ENCODE measurements around the gene SLC25A41. TPM values are rescaled to one million over a fixed set of nuclear protein-coding genes. Genes with fewer than 3 reads are reported as not detected.
A peak's percentile ranks its signal among the peaks of the same experiment; 100 is the strongest.

The SLC25A41 gene
- polyA plus RNA-seq, 4 donors, result 0.34 to 2.7 (median 0.45) TPM

DNA sequence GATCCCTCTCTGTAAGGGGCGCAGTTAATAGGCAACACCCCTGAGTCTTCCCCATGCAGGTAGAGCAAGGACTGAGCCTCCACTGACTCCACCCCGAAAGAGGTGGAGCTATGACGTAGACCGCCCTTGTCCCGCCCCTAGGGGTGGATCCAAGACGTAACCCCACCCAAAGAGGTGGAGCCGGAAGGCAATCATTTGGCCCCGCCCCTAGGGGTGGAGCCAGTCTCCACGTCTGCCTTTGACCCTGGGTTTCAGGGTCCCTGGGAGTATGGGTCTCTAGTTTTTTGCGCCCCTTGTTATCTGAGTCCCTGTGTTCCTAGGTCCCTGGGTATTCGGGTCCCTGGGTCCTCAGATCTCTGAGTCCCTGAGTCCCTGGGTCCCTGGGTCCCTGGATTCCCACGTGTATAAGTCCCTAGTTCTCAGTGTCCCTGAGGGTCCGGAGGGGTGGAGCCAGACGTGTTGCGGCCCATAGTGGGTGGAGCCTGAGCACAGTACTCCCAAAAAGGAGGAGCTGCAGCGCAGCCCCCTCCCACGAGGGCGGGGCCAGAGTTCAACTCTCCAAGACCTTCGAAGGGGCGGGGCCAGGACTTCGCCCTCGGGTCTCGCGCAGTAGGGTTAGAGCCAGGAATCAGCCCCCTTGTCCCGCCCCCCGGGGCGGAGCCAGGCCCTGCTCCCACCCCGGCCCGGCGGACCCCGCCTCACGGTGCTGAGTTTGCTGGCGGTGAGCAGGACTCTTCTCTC lies 42.8 kb upstream of the SLC25A41 start:
- DNase-seq (peak; percentile 96), FAIRE-seq (no peak)
- Histone ChIP-seq H3K4me3 (ENCODE audit: low read depth in 1 of 3, low read length in 3 of 3) (peak overlapping the region in 2 of 3 donors; percentile 27 to 41), H3K9me3 (ENCODE audit: control insufficient read depth in 2 of 2, insufficient read depth in 1 of 2, low read depth in 1 of 2, low read length in 1 of 2) (peaks cover 0 to 14% of the 10 kb centered on the region in 2 donors), H3K36me3 (ENCODE audit: control insufficient read depth in 3 of 3, insufficient read depth in 2 of 3, low read depth in 1 of 3, low read length in 3 of 3) (peaks cover 0 to 4% (median 0%) of the 10 kb centered on the region in 3 donors), H3K4me1 (ENCODE audit: control insufficient read depth in 3 of 3, insufficient read depth in 2 of 3, low read depth in 1 of 3, low read length in 2 of 3) (peaks cover 0 to 29% (median 0%) of the 10 kb centered on the region in 3 donors), H3K27me3 (ENCODE audit: control insufficient read depth in 3 of 3, insufficient read depth in 3 of 3, low read length in 3 of 3) (peaks cover 0 to 2% (median 0%) of the 10 kb centered on the region in 3 donors), H3K27ac (ENCODE audit: low read depth in 1 of 3, low read length in 2 of 3) (peak overlapping the region in 2 of 3 donors; percentile 55 to 85)
- 9 to 31% (median 28%) methylated on average over 25 to 33 of the region's 33 CpGs for WGBS, 3 donors

DNA sequence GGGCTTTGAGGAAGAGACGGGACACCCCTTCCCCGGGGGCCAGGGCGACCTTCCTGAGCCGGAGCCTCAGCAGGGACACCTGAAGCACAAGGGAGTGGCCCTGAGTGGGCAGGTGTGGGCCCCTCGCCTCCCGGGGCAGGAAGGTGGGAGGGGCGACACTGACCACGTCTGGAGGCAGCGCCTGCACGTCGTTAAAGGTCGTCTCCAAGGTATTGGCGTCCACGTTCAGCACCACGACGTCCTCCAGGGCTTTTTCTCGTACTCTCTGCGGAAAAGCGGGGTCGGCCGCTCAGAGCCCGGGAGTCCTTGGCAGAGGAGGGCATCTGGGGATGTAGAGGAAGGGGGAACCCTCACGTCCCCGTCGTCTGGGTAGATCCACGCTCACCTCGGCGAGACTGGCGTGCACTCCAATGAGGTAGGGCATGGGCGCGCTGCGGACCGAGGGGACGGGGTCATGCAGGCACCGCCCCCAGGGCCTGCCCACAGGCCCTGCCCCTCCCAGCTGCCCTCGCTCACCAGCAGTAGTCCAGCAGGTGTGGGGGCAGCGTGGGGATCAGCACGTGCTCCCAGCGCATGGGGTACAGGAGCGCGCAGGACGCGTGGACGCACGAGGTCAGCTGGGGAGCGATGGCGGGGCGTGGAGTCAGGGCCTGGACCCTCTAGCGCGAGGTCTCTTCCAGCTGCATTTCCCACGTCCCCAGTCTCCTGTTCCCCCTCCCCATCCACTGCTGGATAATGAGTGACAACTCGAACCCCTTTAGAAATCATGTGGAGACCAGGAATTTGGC lies 42.0 kb upstream of the SLC25A41 start:
- 21 to 35% (median 22%) methylated on average over 52 of the region's 52 CpGs for WGBS, 3 donors
- peak overlapping the region in 1 of 3 donors; percentile 85 for H3K27ac ChIP-seq (ENCODE audit: low read depth in 1 of 3, low read length in 2 of 3)
- H3K9me3 ChIP-seq (ENCODE audit: control insufficient read depth in 2 of 2, insufficient read depth in 1 of 2, low read depth in 1 of 2, low read length in 1 of 2), result peaks cover 0 to 14% of the 10 kb centered on the region in 2 donors
- no peak for FAIRE-seq
- H3K27me3 ChIP-seq (ENCODE audit: control insufficient read depth in 3 of 3, insufficient read depth in 3 of 3, low read length in 3 of 3), result peaks cover 0 to 2% (median 0%) of the 10 kb centered on the region in 3 donors
- H3K4me3 ChIP-seq (ENCODE audit: low read depth in 1 of 3, low read length in 3 of 3), result peak overlapping the region in 2 of 3 donors; percentile 27 to 41
- peaks cover 0 to 29% (median 0%) of the 10 kb centered on the region in 3 donors for H3K4me1 ChIP-seq (ENCODE audit: control insufficient read depth in 3 of 3, insufficient read depth in 2 of 3, low read depth in 1 of 3, low read length in 2 of 3)
- DNase-seq, result peak; percentile 48 to 64
- H3K36me3 ChIP-seq (ENCODE audit: control insufficient read depth in 3 of 3, insufficient read depth in 2 of 3, low read depth in 1 of 3, low read length in 3 of 3), result peaks cover 0 to 4% (median 0%) of the 10 kb centered on the region in 3 donors

DNA sequence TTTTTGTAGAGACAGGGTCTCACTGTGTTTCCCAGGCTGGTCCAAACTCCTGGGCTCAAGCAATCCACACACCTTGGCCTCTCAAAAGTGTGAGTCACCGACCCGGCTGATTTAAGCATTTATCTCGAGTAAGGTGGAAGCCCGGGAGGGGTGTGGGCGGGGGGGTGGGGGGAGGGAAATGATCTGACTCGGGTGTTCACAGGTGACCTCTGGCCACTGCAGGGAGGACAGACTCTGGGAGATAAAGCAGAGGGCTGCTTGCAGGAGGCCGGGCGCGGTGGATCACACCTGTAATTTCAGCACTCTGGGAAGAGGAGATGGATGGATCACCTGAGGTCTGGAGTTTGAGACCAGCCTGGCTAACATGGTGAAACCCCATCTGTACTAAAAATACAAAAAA lies 40.1 kb upstream of the SLC25A41 start:
- H3K27ac ChIP-seq (ENCODE audit: low read depth in 1 of 3, low read length in 2 of 3), result peak overlapping the region in 1 of 3 donors; percentile 38
- peaks cover 0 to 8% of the 10 kb centered on the region in 2 donors for H3K9me3 ChIP-seq (ENCODE audit: control insufficient read depth in 2 of 2, insufficient read depth in 1 of 2, low read depth in 1 of 2, low read length in 1 of 2)
- peaks cover 0 to 9% (median 0%) of the 10 kb centered on the region in 3 donors for H3K36me3 ChIP-seq (ENCODE audit: control insufficient read depth in 3 of 3, insufficient read depth in 2 of 3, low read depth in 1 of 3, low read length in 3 of 3)
- no peak overlapping the region for H3K4me3 ChIP-seq (ENCODE audit: low read depth in 1 of 3, low read length in 3 of 3)
- H3K4me1 ChIP-seq (ENCODE audit: control insufficient read depth in 3 of 3, insufficient read depth in 2 of 3, low read depth in 1 of 3, low read length in 2 of 3), result peaks cover 0 to 29% (median 0%) of the 10 kb centered on the region in 3 donors
- H3K27me3 ChIP-seq (ENCODE audit: control insufficient read depth in 3 of 3, insufficient read depth in 3 of 3, low read length in 3 of 3), result peaks cover 0 to 2% (median 0%) of the 10 kb centered on the region in 3 donors
- peak; percentile 63 to 92 for DNase-seq
- no peak for FAIRE-seq
- WGBS, 3 donors, result 14 to 46% (median 23%) methylated on average over 9 of the region's 9 CpGs

DNA sequence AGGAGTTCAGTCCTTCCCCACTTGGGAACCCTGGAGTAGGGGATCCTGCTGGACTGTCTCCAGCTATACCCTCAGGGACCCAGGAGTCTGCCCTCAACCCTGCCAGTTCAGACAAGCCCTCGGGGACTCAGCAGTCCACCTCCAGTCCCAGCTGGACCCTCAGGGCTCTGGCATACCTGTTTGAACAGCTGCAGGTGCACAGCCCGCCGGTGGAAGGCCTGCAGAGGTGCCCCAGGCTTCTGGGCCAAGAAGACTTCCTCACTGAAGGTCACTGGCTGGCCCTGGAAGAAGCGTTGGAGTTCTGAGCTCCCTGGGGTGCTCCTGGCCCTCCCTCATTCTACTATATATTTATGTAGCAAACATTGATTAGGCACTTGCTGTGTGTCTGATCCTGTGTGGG lies 39.1 kb upstream of the SLC25A41 start:
- no peak for DNase-seq
- peaks cover 0 to 2% (median 0%) of the 10 kb centered on the region in 3 donors for H3K27me3 ChIP-seq (ENCODE audit: control insufficient read depth in 3 of 3, insufficient read depth in 3 of 3, low read length in 3 of 3)
- peak overlapping the region in 1 of 3 donors; percentile 37 for H3K27ac ChIP-seq (ENCODE audit: low read depth in 1 of 3, low read length in 2 of 3)
- no peak for FAIRE-seq
- 44 to 70% (median 47%) methylated on average over 2 to 4 of the region's 4 CpGs for WGBS, 3 donors
- H3K36me3 ChIP-seq (ENCODE audit: control insufficient read depth in 3 of 3, insufficient read depth in 2 of 3, low read depth in 1 of 3, low read length in 3 of 3), result peaks cover 0 to 18% (median 3%) of the 10 kb centered on the region in 3 donors
- peaks cover 0 to 4% of the 10 kb centered on the region in 2 donors for H3K9me3 ChIP-seq (ENCODE audit: control insufficient read depth in 2 of 2, insufficient read depth in 1 of 2, low read depth in 1 of 2, low read length in 1 of 2)
- H3K4me1 ChIP-seq (ENCODE audit: control insufficient read depth in 3 of 3, insufficient read depth in 2 of 3, low read depth in 1 of 3, low read length in 2 of 3), result peaks cover 0 to 29% (median 0%) of the 10 kb centered on the region in 3 donors
- no peak overlapping the region for H3K4me3 ChIP-seq (ENCODE audit: low read depth in 1 of 3, low read length in 3 of 3)

DNA sequence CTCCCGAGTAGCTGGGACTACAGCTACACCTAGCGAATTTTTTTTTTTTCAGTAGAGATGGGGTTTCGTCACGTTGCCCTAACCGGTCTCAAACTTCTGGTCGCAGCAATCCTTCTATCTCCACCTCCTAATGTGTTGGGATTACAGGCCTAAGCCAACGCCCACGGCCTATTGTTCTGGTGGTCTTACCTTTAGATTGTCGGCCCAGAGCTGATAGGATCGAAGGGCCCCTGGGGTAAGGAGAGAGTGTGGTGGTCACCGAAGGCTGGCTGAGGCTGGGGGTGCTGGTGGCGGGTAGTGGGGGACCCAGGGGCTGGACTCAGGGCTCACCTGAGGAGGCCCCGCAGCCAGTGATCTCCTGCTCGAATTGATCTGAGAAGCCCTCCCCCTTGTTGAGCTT lies 37.5 kb upstream of the SLC25A41 start:
- H3K36me3 ChIP-seq (ENCODE audit: control insufficient read depth in 3 of 3, insufficient read depth in 2 of 3, low read depth in 1 of 3, low read length in 3 of 3), result peaks cover 0 to 34% (median 7%) of the 10 kb centered on the region in 3 donors
- WGBS, 3 donors, result 77 to 90% (median 84%) methylated on average over 14 of the region's 14 CpGs
- DNase-seq, result no peak
- peaks cover 0 to 2% (median 0%) of the 10 kb centered on the region in 3 donors for H3K27me3 ChIP-seq (ENCODE audit: control insufficient read depth in 3 of 3, insufficient read depth in 3 of 3, low read length in 3 of 3)
- no peak overlapping the region for H3K27ac ChIP-seq (ENCODE audit: low read depth in 1 of 3, low read length in 2 of 3)
- H3K9me3 ChIP-seq (ENCODE audit: control insufficient read depth in 2 of 2, insufficient read depth in 1 of 2, low read depth in 1 of 2, low read length in 1 of 2), result peaks cover 0 to 1% of the 10 kb centered on the region in 2 donors
- no peak overlapping the region for H3K4me3 ChIP-seq (ENCODE audit: low read depth in 1 of 3, low read length in 3 of 3)
- FAIRE-seq, result no peak
- peaks cover 0 to 18% (median 0%) of the 10 kb centered on the region in 3 donors for H3K4me1 ChIP-seq (ENCODE audit: control insufficient read depth in 3 of 3, insufficient read depth in 2 of 3, low read depth in 1 of 3, low read length in 2 of 3)

DNA sequence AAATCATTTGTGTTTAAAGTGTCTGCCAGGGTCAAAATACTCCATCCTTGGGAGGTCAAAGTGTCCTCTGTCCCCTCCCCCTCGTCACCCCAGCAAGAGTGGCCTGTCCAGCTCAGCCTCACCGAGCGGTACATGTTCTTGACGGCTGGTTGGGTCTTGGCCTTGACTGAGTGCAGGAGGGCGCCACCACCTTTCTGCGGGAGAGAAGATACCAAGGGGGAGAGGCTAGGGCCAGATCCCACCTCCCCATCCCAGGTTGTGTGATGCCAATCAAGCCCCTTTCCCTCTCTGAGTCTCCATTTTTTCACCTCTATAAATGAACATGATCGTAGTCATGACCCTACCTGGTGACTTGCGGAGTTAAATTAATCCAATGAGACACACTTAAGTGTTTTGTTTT lies 36.6 kb upstream of the SLC25A41 start:
- Histone ChIP-seq H3K9me3 (ENCODE audit: control insufficient read depth in 2 of 2, insufficient read depth in 1 of 2, low read depth in 1 of 2, low read length in 1 of 2) (no peaks in the 10 kb centered on the region), H3K27ac (ENCODE audit: low read depth in 1 of 3, low read length in 2 of 3) (no peak overlapping the region), H3K4me3 (ENCODE audit: low read depth in 1 of 3, low read length in 3 of 3) (no peak overlapping the region), H3K4me1 (ENCODE audit: control insufficient read depth in 3 of 3, insufficient read depth in 2 of 3, low read depth in 1 of 3, low read length in 2 of 3) (peaks cover 0 to 15% (median 0%) of the 10 kb centered on the region in 3 donors), H3K36me3 (ENCODE audit: control insufficient read depth in 3 of 3, insufficient read depth in 2 of 3, low read depth in 1 of 3, low read length in 3 of 3) (peaks cover 0 to 42% (median 7%) of the 10 kb centered on the region in 3 donors), H3K27me3 (ENCODE audit: control insufficient read depth in 3 of 3, insufficient read depth in 3 of 3, low read length in 3 of 3) (no peaks in the 10 kb centered on the region)
- DNase-seq (no peak), FAIRE-seq (no peak)
- 82 to 87% (median 84%) methylated on average over 8 of the region's 8 CpGs for WGBS, 3 donors

DNA sequence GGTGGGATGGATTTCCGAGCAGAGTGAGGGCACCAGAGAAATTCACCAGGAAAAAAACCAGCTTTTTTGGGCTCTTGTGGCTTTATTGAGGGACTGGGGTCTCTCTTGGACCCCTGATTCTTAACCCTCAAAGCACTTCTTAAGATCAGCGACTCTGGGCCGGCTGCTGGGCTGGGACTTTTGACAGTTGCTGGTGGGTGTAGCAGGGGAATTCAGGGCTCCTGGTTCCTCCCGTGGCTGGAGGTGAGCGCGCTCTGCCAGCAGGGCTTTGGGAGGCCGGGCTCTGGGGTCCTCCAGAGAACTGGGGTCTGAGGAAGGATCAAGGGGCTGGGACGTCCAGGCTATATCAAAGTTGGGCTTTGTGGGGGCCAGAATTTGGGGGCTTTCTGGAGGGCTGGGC lies 33.8 kb upstream of the SLC25A41 start:
- Histone ChIP-seq H3K27ac (ENCODE audit: low read depth in 1 of 3, low read length in 2 of 3) (no peak overlapping the region), H3K4me3 (ENCODE audit: low read depth in 1 of 3, low read length in 3 of 3) (no peak overlapping the region), H3K27me3 (ENCODE audit: control insufficient read depth in 3 of 3, insufficient read depth in 3 of 3, low read length in 3 of 3) (peaks cover 0 to 8% (median 0%) of the 10 kb centered on the region in 3 donors), H3K9me3 (ENCODE audit: control insufficient read depth in 2 of 2, insufficient read depth in 1 of 2, low read depth in 1 of 2, low read length in 1 of 2) (no peaks in the 10 kb centered on the region), H3K4me1 (ENCODE audit: control insufficient read depth in 3 of 3, insufficient read depth in 2 of 3, low read depth in 1 of 3, low read length in 2 of 3) (peaks cover 0 to 5% (median 0%) of the 10 kb centered on the region in 3 donors), H3K36me3 (ENCODE audit: control insufficient read depth in 3 of 3, insufficient read depth in 2 of 3, low read depth in 1 of 3, low read length in 3 of 3) (peaks cover 0 to 38% (median 7%) of the 10 kb centered on the region in 3 donors)
- DNase-seq (no peak), FAIRE-seq (no peak)
- 81 to 92% (median 86%) methylated on average over 8 of the region's 8 CpGs for WGBS, 3 donors

Measured in small intestine (tissue), 7 donors.